DND-41 (cell line): Measurements from ENCODE around the gene FAM234A.

Source experiments
- EZH2 ChIP-seq: IDR thresholded peaks from 3 replicates; pipeline ENCODE4 v1.6.1; 2012; ENCODE audit warnings: borderline replicate concordance, low read depth, mild to moderate bottlenecking, moderate library complexity, low read length, inconsistent platforms; ENCODE audit not compliant: severe bottlenecking
- TF ChIP-seq, protein P1 (sequence below): IDR thresholded peaks from 2 replicates; pipeline ENCODE4 v1.5.1; 2012; ENCODE audit warnings: borderline replicate concordance, low read length, moderate library complexity, mild to moderate bottlenecking; ENCODE audit not compliant: poor library complexity, severe bottlenecking; ENCODE audit errors: extremely low read depth

GRCh38 chr16:265002-265529 is 30.4 kb downstream of the FAM234A start:
- TF ChIP-seq, protein P1, sequence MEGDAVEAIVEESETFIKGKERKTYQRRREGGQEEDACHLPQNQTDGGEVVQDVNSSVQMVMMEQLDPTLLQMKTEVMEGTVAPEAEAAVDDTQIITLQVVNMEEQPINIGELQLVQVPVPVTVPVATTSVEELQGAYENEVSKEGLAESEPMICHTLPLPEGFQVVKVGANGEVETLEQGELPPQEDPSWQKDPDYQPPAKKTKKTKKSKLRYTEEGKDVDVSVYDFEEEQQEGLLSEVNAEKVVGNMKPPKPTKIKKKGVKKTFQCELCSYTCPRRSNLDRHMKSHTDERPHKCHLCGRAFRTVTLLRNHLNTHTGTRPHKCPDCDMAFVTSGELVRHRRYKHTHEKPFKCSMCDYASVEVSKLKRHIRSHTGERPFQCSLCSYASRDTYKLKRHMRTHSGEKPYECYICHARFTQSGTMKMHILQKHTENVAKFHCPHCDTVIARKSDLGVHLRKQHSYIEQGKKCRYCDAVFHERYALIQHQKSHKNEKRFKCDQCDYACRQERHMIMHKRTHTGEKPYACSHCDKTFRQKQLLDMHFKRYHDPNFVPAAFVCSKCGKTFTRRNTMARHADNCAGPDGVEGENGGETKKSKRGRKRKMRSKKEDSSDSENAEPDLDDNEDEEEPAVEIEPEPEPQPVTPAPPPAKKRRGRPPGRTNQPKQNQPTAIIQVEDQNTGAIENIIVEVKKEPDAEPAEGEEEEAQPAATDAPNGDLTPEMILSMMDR = no peak
- no peak for TF ChIP-seq EZH2
